C4-2B (cell line): Measurements from ENCODE around the gene CELSR1.

Source experiments
- CTCF ChIP-seq: fragments of 450-650 bp; conservative IDR thresholded peaks from 2 replicates; pipeline ENCODE4 v1.5.1; 2017; ENCODE audit warnings: mild to moderate bottlenecking
- ZFX ChIP-seq: fragments of 450-650 bp; IDR thresholded peaks from 2 replicates; pipeline ENCODE4 v1.6.1; 2017

- TF ChIP-seq CTCF (no peak), ZFX (no peak)
Measured at GRCh38 chr22:46520880-46521279, 16.5 kb downstream of the CELSR1 start.
